ENCODE data around the gene COA1. TPM values are rescaled to one million over a fixed set of nuclear protein-coding genes. Genes with fewer than 3 reads are reported as not detected.

Gene COA1
- total and polyA plus RNA-seq, 2 donors (not counting 1 experiment from before 2014, with no cell fraction given), result 28.7 to 72.7 TPM

DNA sequence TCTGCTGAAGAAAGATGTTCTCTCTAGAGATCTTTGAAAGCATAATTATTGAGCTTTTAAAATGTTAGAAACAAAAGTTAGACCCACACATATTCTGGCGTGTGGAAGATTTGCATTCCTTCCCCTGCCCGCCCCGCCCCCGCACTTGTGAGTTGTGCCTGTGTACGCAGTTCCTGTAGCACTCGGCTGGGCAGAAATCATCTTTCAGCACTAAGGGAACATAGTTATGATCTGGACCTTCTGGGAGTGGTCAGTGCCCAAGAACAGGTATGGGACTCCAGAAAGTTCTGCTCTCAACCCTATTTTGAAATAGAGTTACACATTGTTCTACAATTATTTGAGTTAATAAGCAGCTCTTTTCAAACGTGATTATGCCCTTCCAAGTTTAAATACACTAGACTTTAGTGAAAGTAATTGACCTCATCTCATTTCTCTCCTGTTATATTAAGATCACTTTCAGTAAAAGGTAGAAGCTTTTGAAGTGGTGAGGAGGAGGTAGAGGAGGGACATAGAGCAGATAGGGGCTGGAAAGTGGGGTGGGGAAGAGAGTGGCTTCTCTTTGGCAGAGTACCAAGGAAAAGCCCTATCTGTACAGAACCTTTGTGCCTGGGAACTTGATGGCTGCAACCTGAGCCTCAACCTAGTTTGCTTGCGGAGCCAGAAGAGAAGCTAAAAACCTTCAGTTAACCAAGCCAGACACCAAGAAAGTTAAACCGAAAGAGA is 34.9 kb upstream of the COA1 start:
- peak overlapping the region; percentile 57 for H3K27ac Mint-ChIP-seq
- ChIA-PET CTCF (interaction anchor here (0.6 to 1.8 kb wide), 4 partner anchors 35 to 166 kb away, joined by 3 to 8 read pairs (median 3); partner anchors contain the start of gene COA1), POLR2A (no interaction called here)
- H3K9me3 Mint-ChIP-seq (ENCODE audit: insufficient read depth), result no peaks in the 10 kb centered on the region
- H3K27ac ChIP-seq (ENCODE audit: low read length in 2 of 2), result peak overlapping the region in 1 of 2 donors; percentile 23
- H3K27me3 Mint-ChIP-seq, result no peaks in the 10 kb centered on the region
- intact Hi-C loops (cut with micrococcal nuclease), result no loop called here
- H3K36me3 ChIP-seq (replicated peaks in 1 of 2; ENCODE audit: control extremely low read depth in 1 of 2, control insufficient read depth in 1 of 2, extremely low read depth in 1 of 2, insufficient read depth in 2 of 2, low read length in 1 of 2), result no peaks in the 10 kb centered on the region
- no peaks in the 10 kb centered on the region for H4K20me1 ChIP-seq (ENCODE audit: control insufficient read depth, insufficient read depth, low read length, poor library complexity, severe bottlenecking)
- H3K9ac ChIP-seq (ENCODE audit: low read length), result peak overlapping the region; percentile 58
- H2AFZ ChIP-seq (ENCODE audit: insufficient read depth, low read depth, low read length, poor library complexity, severe bottlenecking), result peak overlapping the region; percentile 71
- H3K4me3 Mint-ChIP-seq, result peak overlapping the region; percentile 79
- H3K4me2 ChIP-seq (replicated peaks; ENCODE audit: low read depth, low read length, poor library complexity, severe bottlenecking), result peak overlapping the region; percentile 68
- WGBS (ENCODE audit: insufficient coverage), result 0% methylated on average over 1 of the region's 9 CpGs
- TF ChIP-seq EZH2 (IDR thresholded peaks at IDR 0.05; ENCODE audit: borderline replicate concordance, insufficient read depth, low read depth, low read length, poor library complexity, severe bottlenecking), result no peak
- TF ChIP-seq, protein P1, sequence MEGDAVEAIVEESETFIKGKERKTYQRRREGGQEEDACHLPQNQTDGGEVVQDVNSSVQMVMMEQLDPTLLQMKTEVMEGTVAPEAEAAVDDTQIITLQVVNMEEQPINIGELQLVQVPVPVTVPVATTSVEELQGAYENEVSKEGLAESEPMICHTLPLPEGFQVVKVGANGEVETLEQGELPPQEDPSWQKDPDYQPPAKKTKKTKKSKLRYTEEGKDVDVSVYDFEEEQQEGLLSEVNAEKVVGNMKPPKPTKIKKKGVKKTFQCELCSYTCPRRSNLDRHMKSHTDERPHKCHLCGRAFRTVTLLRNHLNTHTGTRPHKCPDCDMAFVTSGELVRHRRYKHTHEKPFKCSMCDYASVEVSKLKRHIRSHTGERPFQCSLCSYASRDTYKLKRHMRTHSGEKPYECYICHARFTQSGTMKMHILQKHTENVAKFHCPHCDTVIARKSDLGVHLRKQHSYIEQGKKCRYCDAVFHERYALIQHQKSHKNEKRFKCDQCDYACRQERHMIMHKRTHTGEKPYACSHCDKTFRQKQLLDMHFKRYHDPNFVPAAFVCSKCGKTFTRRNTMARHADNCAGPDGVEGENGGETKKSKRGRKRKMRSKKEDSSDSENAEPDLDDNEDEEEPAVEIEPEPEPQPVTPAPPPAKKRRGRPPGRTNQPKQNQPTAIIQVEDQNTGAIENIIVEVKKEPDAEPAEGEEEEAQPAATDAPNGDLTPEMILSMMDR (IDR thresholded peaks at IDR 0.05), result no peak
- no peaks in the 10 kb centered on the region for H3K27me3 ChIP-seq (replicated peaks in 1 of 4; ENCODE audit: control extremely low read depth in 1 of 4, control insufficient read depth in 3 of 4, insufficient read depth in 4 of 4, low read length in 3 of 4)
- H3K79me2 ChIP-seq (ENCODE audit: control insufficient read depth, insufficient read depth, low read length), result no peaks in the 10 kb centered on the region
- DNase-seq (peak; percentile 66), ATAC-seq (ENCODE audit: low read depth) (peak; percentile 75)
- peaks cover 31% of the 10 kb centered on the region for H3K4me1 Mint-ChIP-seq
- peaks cover 13 to 17% of the 10 kb centered on the region in 2 donors for H3K4me1 ChIP-seq (ENCODE audit: control insufficient read depth in 2 of 2, insufficient read depth in 2 of 2, low read length in 2 of 2)
- H3K4me3 ChIP-seq (ENCODE audit: control extremely low read depth in 1 of 5, extremely low read depth in 1 of 5, insufficient read depth in 1 of 5, low read depth in 2 of 5, low read length in 4 of 5), result peak overlapping the region in 3 of 5 experiments; percentile 34 to 49 (median 39)
- no peaks in the 10 kb centered on the region for H3K9me3 ChIP-seq (ENCODE audit: control extremely low read depth in 1 of 3, control insufficient read depth in 2 of 3, insufficient read depth in 1 of 3, low read length in 2 of 3)

DNA sequence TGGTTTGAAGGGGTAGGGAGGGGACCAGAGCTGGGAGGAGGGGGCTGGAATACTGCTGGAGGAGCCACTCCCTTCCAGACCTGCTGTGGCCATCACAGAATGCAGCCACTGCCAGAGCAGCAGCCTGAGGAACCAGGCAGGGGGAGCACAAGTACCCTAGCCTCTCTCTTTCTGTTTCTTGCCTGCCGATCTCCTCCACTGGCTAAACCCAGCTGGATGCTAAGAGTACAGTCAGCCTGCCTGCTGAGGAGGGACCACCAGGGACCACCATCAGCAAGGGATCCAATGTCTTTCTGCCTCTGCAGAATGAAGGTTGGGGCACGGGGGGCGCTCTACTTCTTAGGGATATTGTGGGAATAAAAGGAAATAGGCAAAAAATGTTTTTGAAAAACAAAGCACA is 33.9 kb upstream of the COA1 start:
- DNase-seq (no peak), ATAC-seq (ENCODE audit: low read depth) (no peak)
- no peak overlapping the region for H3K4me3 Mint-ChIP-seq
- 96% methylated on average over 3 of the region's 3 CpGs for WGBS (ENCODE audit: insufficient coverage)
- no peaks in the 10 kb centered on the region for H4K20me1 ChIP-seq (ENCODE audit: control insufficient read depth, insufficient read depth, low read length, poor library complexity, severe bottlenecking)
- no peak overlapping the region for H3K27ac Mint-ChIP-seq
- intact Hi-C loops (cut with micrococcal nuclease), result no loop called here
- H3K27me3 ChIP-seq (replicated peaks in 1 of 4; ENCODE audit: control extremely low read depth in 1 of 4, control insufficient read depth in 3 of 4, insufficient read depth in 4 of 4, low read length in 3 of 4), result peaks cover 0 to 2% (median under 1%) of the 10 kb centered on the region in 4 experiments
- peaks cover 14 to 19% of the 10 kb centered on the region in 2 donors for H3K4me1 ChIP-seq (ENCODE audit: control insufficient read depth in 2 of 2, insufficient read depth in 2 of 2, low read length in 2 of 2)
- no peak overlapping the region for H2AFZ ChIP-seq (ENCODE audit: insufficient read depth, low read depth, low read length, poor library complexity, severe bottlenecking)
- no peaks in the 10 kb centered on the region for H3K79me2 ChIP-seq (ENCODE audit: control insufficient read depth, insufficient read depth, low read length)
- H3K9me3 ChIP-seq (ENCODE audit: control extremely low read depth in 1 of 3, control insufficient read depth in 2 of 3, insufficient read depth in 1 of 3, low read length in 2 of 3), result peaks cover 0 to under 1% (median 0%) of the 10 kb centered on the region in 3 donors
- H3K36me3 ChIP-seq (replicated peaks in 1 of 2; ENCODE audit: control extremely low read depth in 1 of 2, control insufficient read depth in 1 of 2, extremely low read depth in 1 of 2, insufficient read depth in 2 of 2, low read length in 1 of 2), result no peaks in the 10 kb centered on the region
- TF ChIP-seq, protein P1 (IDR thresholded peaks at IDR 0.05), result no peak
- TF ChIP-seq EZH2 (IDR thresholded peaks at IDR 0.05; ENCODE audit: borderline replicate concordance, insufficient read depth, low read depth, low read length, poor library complexity, severe bottlenecking), result no peak
- no peaks in the 10 kb centered on the region for H3K9me3 Mint-ChIP-seq (ENCODE audit: insufficient read depth)
- no peak overlapping the region for H3K27ac ChIP-seq (ENCODE audit: low read length in 2 of 2)
- H3K4me1 Mint-ChIP-seq, result peaks cover 31% of the 10 kb centered on the region
- H3K4me2 ChIP-seq (replicated peaks; ENCODE audit: low read depth, low read length, poor library complexity, severe bottlenecking), result no peak overlapping the region
- ChIA-PET POLR2A (no interaction called here), CTCF (interaction anchor here (1.8 kb wide), 1 partner anchor 75 kb away, joined by 8 read pairs; no protein-coding TSS in a partner anchor)
- H3K27me3 Mint-ChIP-seq, result no peaks in the 10 kb centered on the region
- no peak overlapping the region for H3K4me3 ChIP-seq (ENCODE audit: control extremely low read depth in 1 of 5, extremely low read depth in 1 of 5, insufficient read depth in 1 of 5, low read depth in 2 of 5, low read length in 4 of 5)
- no peak overlapping the region for H3K9ac ChIP-seq (ENCODE audit: low read length)
